H9 (cell line): ENCODE data around the gene FAM98C. TPM values are rescaled to one million over a fixed set of nuclear protein-coding genes. Genes with fewer than 3 reads are reported as not detected.

Experiments used
- DNase-seq: peaks from one replicate; pipeline ENCODE4 v3.0.0-alpha.2; 2017
- H2AFZ ChIP-seq: one replicate; pipeline ENCODE4 v1.6.1; 2013; ENCODE audit warnings: mild to moderate bottlenecking, low read length, control low read depth, moderate library complexity
- H2AK5ac ChIP-seq: 2 replicates; pipeline ENCODE4 v1.6.1; 2013; ENCODE audit warnings: low read length, control low read depth, mixed read lengths; ENCODE audit not compliant: insufficient read length
- H2BK120ac ChIP-seq: one replicate; pipeline ENCODE4 v1.6.1; 2013; ENCODE audit warnings: low read depth, mild to moderate bottlenecking, low read length, control low read depth, inconsistent platforms; ENCODE audit not compliant: poor library complexity, severe bottlenecking
- H2BK12ac ChIP-seq: 2 replicates; pipeline ENCODE4 v1.6.1; 2013; ENCODE audit warnings: low read length, control low read depth, mixed read lengths, low read depth; ENCODE audit not compliant: insufficient read length
- H2BK15ac ChIP-seq: 2 replicates; pipeline ENCODE4 v1.6.1; 2013; ENCODE audit warnings: low read depth, low read length, control low read depth
- H2BK20ac ChIP-seq: one replicate; pipeline ENCODE4 v1.6.1; 2013; ENCODE audit warnings: low read depth, mild to moderate bottlenecking, low read length, control low read depth, inconsistent platforms; ENCODE audit not compliant: poor library complexity, severe bottlenecking
- H2BK5ac ChIP-seq: 2 replicates; pipeline ENCODE4 v1.6.1; 2013; ENCODE audit warnings: low read length, control low read depth, mixed read lengths; ENCODE audit not compliant: insufficient read length
- H3K14ac ChIP-seq: 2 replicates; pipeline ENCODE4 v1.6.1; 2013; ENCODE audit warnings: low read length, control low read depth; ENCODE audit not compliant: insufficient read depth
- H3K18ac ChIP-seq: 2 replicates; pipeline ENCODE4 v1.6.1; 2013; ENCODE audit warnings: low read depth, mild to moderate bottlenecking, mixed read lengths, low read length, control low read depth; ENCODE audit not compliant: insufficient read length
- H3K23ac ChIP-seq: 2 replicates; pipeline ENCODE4 v1.6.1; 2013; ENCODE audit warnings: low read length, control low read depth, mixed read lengths, low read depth; ENCODE audit not compliant: insufficient read length
- H3K23me2 ChIP-seq: 2 replicates; pipeline ENCODE4 v1.6.1; 2013; ENCODE audit warnings: low read depth, mild to moderate bottlenecking, mixed read lengths, low read length, control low read depth; ENCODE audit not compliant: insufficient read length, poor library complexity, severe bottlenecking
- H3K27ac ChIP-seq: 2 replicates; pipeline ENCODE4 v1.5.1; 2013; ENCODE audit warnings: low read length, control low read depth, mixed read lengths, low read depth; ENCODE audit not compliant: insufficient read length
- H3K27me3 ChIP-seq: 2 replicates; pipeline ENCODE4 v1.6.1; 2013; ENCODE audit warnings: low read length, control low read depth, inconsistent platforms; ENCODE audit not compliant: insufficient read depth
- H3K4ac ChIP-seq: 2 replicates; pipeline ENCODE4 v1.6.1; 2013; ENCODE audit warnings: low read depth, mild to moderate bottlenecking, control low read depth, inconsistent platforms, low read length, moderate library complexity
- H3K4me1 ChIP-seq: 2 replicates; pipeline ENCODE4 v1.6.1; 2013; ENCODE audit warnings: low read length, control low read depth, inconsistent platforms; ENCODE audit not compliant: insufficient read depth
- H3K4me2 ChIP-seq: 2 replicates; pipeline ENCODE4 v1.6.1; 2013; ENCODE audit warnings: low read length, control low read depth, mixed read lengths; ENCODE audit not compliant: insufficient read length, insufficient read depth
- H3K56ac ChIP-seq: 2 replicates; pipeline ENCODE4 v1.6.1; 2013; ENCODE audit warnings: low read depth, mild to moderate bottlenecking, mixed read lengths, low read length, control low read depth; ENCODE audit not compliant: insufficient read length
- H3K79me1 ChIP-seq: 2 replicates; pipeline ENCODE4 v1.6.1; 2013; ENCODE audit warnings: low read depth, mild to moderate bottlenecking, moderate library complexity, low read length, control low read depth, inconsistent platforms; ENCODE audit not compliant: insufficient read depth, poor library complexity, severe bottlenecking
- H3K79me2 ChIP-seq: 2 replicates; pipeline ENCODE4 v1.6.1; 2013; ENCODE audit warnings: low read length, control low read depth, inconsistent platforms; ENCODE audit not compliant: insufficient read depth
- H3K9ac ChIP-seq: 2 replicates; pipeline ENCODE4 v1.6.1; 2013; ENCODE audit warnings: low read length, control low read depth, mixed read lengths; ENCODE audit not compliant: insufficient read length; ENCODE audit errors: extremely low read depth
- H3K9me3 ChIP-seq: one replicate; pipeline ENCODE4 v1.6.1; 2013; ENCODE audit warnings: low read depth, low read length, inconsistent platforms; ENCODE audit not compliant: control insufficient read depth
- H3T11ph ChIP-seq: one replicate; pipeline ENCODE4 v1.6.1; 2013; ENCODE audit warnings: mild to moderate bottlenecking, low read length, control low read depth, inconsistent platforms
- H4K20me1 ChIP-seq: one replicate; pipeline ENCODE4 v1.6.1; 2013; ENCODE audit not compliant: control insufficient read depth, insufficient read length, insufficient read depth
- H4K5ac ChIP-seq: 2 replicates; pipeline ENCODE4 v1.6.1; 2013; ENCODE audit warnings: low read depth, mild to moderate bottlenecking, mixed read lengths, low read length, control low read depth; ENCODE audit not compliant: insufficient read length
- H4K8ac ChIP-seq: replicated peaks from 2 replicates; pipeline ENCODE4 v1.6.1; 2013; ENCODE audit warnings: low read length, control low read depth, mixed read lengths, low read depth; ENCODE audit not compliant: insufficient read length
- H4K91ac ChIP-seq: 2 replicates; pipeline ENCODE4 v1.6.1; 2013; ENCODE audit warnings: low read depth, mild to moderate bottlenecking, moderate library complexity, mixed read lengths, low read length, control low read depth; ENCODE audit not compliant: insufficient read length
- H3K27ac Mint-ChIP-seq, 3 experiments: 2 replicates in 2 of 3; 3 replicates in 1 of 3; pipeline ENCODE4 v1.8.0; 2020 to 2021; ENCODE audit warnings: mixed read lengths in 3 of 3, mild to moderate bottlenecking in 1 of 3, moderate library complexity in 1 of 3
- H3K27me3 Mint-ChIP-seq: 2 replicates; pipeline ENCODE4 v1.8.0; 2021; ENCODE audit warnings: low read depth, mild to moderate bottlenecking, moderate library complexity, mixed read lengths
- H3K36me3 Mint-ChIP-seq, 3 experiments: 2 replicates in 2 of 3; 3 replicates in 1 of 3; pipeline ENCODE4 v1.8.0; 2020 to 2021; ENCODE audit warnings: low read depth in 3 of 3, mixed read lengths in 3 of 3; ENCODE audit not compliant: insufficient read depth in 1 of 3
- H3K4me1 Mint-ChIP-seq, 2 experiments: 2 replicates each; pipeline ENCODE4 v1.8.0; 2020; ENCODE audit warnings: mixed read lengths in 2 of 2
- H3K4me3 Mint-ChIP-seq, 2 experiments: 2 replicates in 1 of 2; 3 replicates in 1 of 2; pipeline ENCODE4 v1.8.0; 2020 to 2021; ENCODE audit warnings: mild to moderate bottlenecking in 2 of 2, mixed read lengths in 2 of 2, moderate library complexity in 1 of 2
- H3K9me3 Mint-ChIP-seq, 2 experiments: 2 replicates in 1 of 2; 3 replicates in 1 of 2; pipeline ENCODE4 v1.8.0; 2020; ENCODE audit warnings: mild to moderate bottlenecking in 2 of 2, mixed read lengths in 2 of 2, moderate library complexity in 1 of 2
- CTCF ChIP-seq: fragments of 200-600 bp; sonication (generic); conservative IDR thresholded peaks from 3 replicates; pipeline ENCODE4 v1.8.0; 2021; ENCODE audit warnings: antibody characterized with exemption, mild to moderate bottlenecking
- WGBS: extraction: QIAGEN DNeasy Blood & Tissue Kit; methylation state at CpG from one replicate; pipeline ENCODE4 v1.1.7; 2013; ENCODE audit warnings: missing lambda C conversion rate, low lambda C conversion rate, mixed read lengths; ENCODE audit not compliant: insufficient read length; ENCODE audit errors: extremely low coverage; 5-methylcytosine and 5-hydroxymethylcytosine counted together
- total RNA-seq: library from RNA; stranded (reverse); gene quantifications from 2 replicates; pipeline ENCODE4 v1.2.1, GENCODE V29; 2021

The FAM98C gene
- total RNA-seq, 1 experiment from 2014 or later, result 16.4 TPM

- no peak overlapping the region for H4K5ac ChIP-seq
- no peak overlapping the region for H2BK20ac ChIP-seq
- no peak overlapping the region for H3T11ph ChIP-seq
- peak overlapping the region; percentile 99 for H3K4me3 Mint-ChIP-seq
- H2AK5ac ChIP-seq, result no peak overlapping the region
- no peak overlapping the region for H3K56ac ChIP-seq
- H2BK120ac ChIP-seq, result no peak overlapping the region
- H3K36me3 Mint-ChIP-seq, result peaks cover 13 to 27% (median 17%) of the 10 kb centered on the region in 3 experiments; a peak in 6 of 7 replicates
- peaks cover 12% of the 10 kb centered on the region for H3K23me2 ChIP-seq
- no peaks in the 10 kb centered on the region for H3K27me3 ChIP-seq
- H4K8ac ChIP-seq, result no peak overlapping the region
- peaks cover 3% of the 10 kb centered on the region for H4K20me1 ChIP-seq
- no peak overlapping the region for H2BK15ac ChIP-seq
- H3K79me2 ChIP-seq, result peaks cover 16% of the 10 kb centered on the region; the same call in 1 of the 2 replicates
- H3K9me3 ChIP-seq, result no peaks in the 10 kb centered on the region
- H2AFZ ChIP-seq, result no peak overlapping the region
- H3K4me1 Mint-ChIP-seq, result peaks cover 14 to 18% of the 10 kb centered on the region in 2 experiments
- no CpG with 5 or more reads among the region's 18 CpGs for WGBS
- peak overlapping the region; percentile 94 for H3K14ac ChIP-seq
- H4K91ac ChIP-seq, result no peak overlapping the region
- H2BK5ac ChIP-seq, result no peak overlapping the region
- H3K4me1 ChIP-seq, result no peaks in the 10 kb centered on the region
- no peak overlapping the region for H2BK12ac ChIP-seq
- no peak for DNase-seq
- peak overlapping the region; percentile 92 for H3K4me2 ChIP-seq
- no peaks in the 10 kb centered on the region for H3K9me3 Mint-ChIP-seq
- peaks cover 25% of the 10 kb centered on the region for H3K27me3 Mint-ChIP-seq
- H3K9ac ChIP-seq, result peak overlapping the region; percentile 96
- no peak overlapping the region for H3K23ac ChIP-seq
- H3K79me1 ChIP-seq, result peaks cover 12% of the 10 kb centered on the region
- no peak for TF ChIP-seq CTCF
- H3K27ac Mint-ChIP-seq, result peak overlapping the region; percentile 80 to 99 (median 96)
- peak overlapping the region; percentile 75 for H3K18ac ChIP-seq
- peak overlapping the region; percentile 37 for H3K27ac ChIP-seq
- H3K4ac ChIP-seq, result no peak overlapping the region
Observed at GRCh38 chr19:38375098-38375493, 27.8 kb upstream of the FAM98C start.
